DMS53 (cell line): ENCODE measurements around the gene CRYBG1.
A peak's percentile ranks its signal among the peaks of the same experiment; 100 is the strongest.

Experiments
- DNase-seq: peaks from one replicate; lab custom pipeline; 2025; lab: John Stamatoyannopoulos, UW

CRYBG1 gene

GRCh38 chr6:106458021-106458986, 97.8 kb downstream of the CRYBG1 start:
- DNase-seq = no peak

GRCh38 chr6:106460481-106460880, 100.0 kb downstream of the CRYBG1 start:
- no peak for DNase-seq

- DNase-seq = no peak
These were observed 100.6 kb downstream of the CRYBG1 start for GRCh38 chr6:106461084-106461483.

- no peak for DNase-seq
These were observed 102.5 kb downstream of the CRYBG1 start for GRCh38 chr6:106462923-106463557.

- no peak for DNase-seq
These were observed 105.7 kb downstream of the CRYBG1 start for GRCh38 chr6:106466211-106466610.

GRCh38 chr6:106468935-106469334, 108.4 kb downstream of the CRYBG1 start:
- DNase-seq = no peak

- no peak for DNase-seq
These were observed 109.4 kb downstream of the CRYBG1 start for GRCh38 chr6:106469882-106470281.

- DNase-seq = no peak
These were observed 109.8 kb downstream of the CRYBG1 start for GRCh38 chr6:106470316-106470715.

GRCh38 chr6:106470811-106471210, 110.3 kb downstream of the CRYBG1 start:
- no peak for DNase-seq

- DNase-seq = no peak
These were observed 113.3 kb downstream of the CRYBG1 start for GRCh38 chr6:106473812-106474211.

GRCh38 chr6:106474466-106474865, 113.9 kb downstream of the CRYBG1 start:
- no peak for DNase-seq

- no peak for DNase-seq
These were observed 114.8 kb downstream of the CRYBG1 start for GRCh38 chr6:106475284-106475683.

- no peak for DNase-seq
These were observed 116.0 kb downstream of the CRYBG1 start for GRCh38 chr6:106476331-106477105.

- DNase-seq = no peak
These were observed 116.6 kb downstream of the CRYBG1 start for GRCh38 chr6:106477146-106477545.

GRCh38 chr6:106477790-106478189, 117.3 kb downstream of the CRYBG1 start:
- DNase-seq = no peak

- DNase-seq = no peak
These were observed 125.7 kb downstream of the CRYBG1 start for GRCh38 chr6:106486236-106486635.

- peak; percentile 11 for DNase-seq
These were observed 128.2 kb downstream of the CRYBG1 start for GRCh38 chr6:106488494-106489370.

- no peak for DNase-seq
These were observed 129.5 kb downstream of the CRYBG1 start for GRCh38 chr6:106490030-106490429.

GRCh38 chr6:106490436-106490835, 129.9 kb downstream of the CRYBG1 start:
- DNase-seq = no peak

GRCh38 chr6:106490974-106491373, 130.5 kb downstream of the CRYBG1 start:
- no peak for DNase-seq

- DNase-seq = no peak
These were observed 134.5 kb downstream of the CRYBG1 start for GRCh38 chr6:106495014-106495413.
